H54 (cell line): ENCODE results near the gene TFPI2.
A peak's percentile ranks its signal among the peaks of the same experiment; 100 is the strongest.
"Not testable (repeated sequence)": the region's sequence is repeated elsewhere in the genome, so short reads cannot be mapped to it uniquely, and the experiment has no call there.

Experiments
- DNase-seq: peaks from one replicate; pipeline ENCODE4 v3.0.0; 2011; ENCODE audit warnings: low spot score, mixed read lengths; ENCODE audit not compliant: insufficient read length
- FAIRE-seq: peaks from 3 replicates; lab custom pipeline; 2011; peaks lifted over from hg19 to GRCh38; lab: Jason Lieb, UNC
- POLR2A ChIP-seq: IDR thresholded peaks from 2 replicates; pipeline ENCODE4 v1.6.1; 2011; ENCODE audit warnings: low read depth, mild to moderate bottlenecking, low read length

TFPI2 gene

GRCh38 chr7:93890464-93891068 is at the start of gene TFPI2:
Gene TFPI2 (minus strand): TSS chr7:93890753. CDS start chr7:93890678, 75 bp downstream.
- DNase-seq (peak; percentile 58), FAIRE-seq (peak; percentile 38)
- TF ChIP-seq POLR2A = no peak

- DNase-seq = no peak
- no peak for TF ChIP-seq POLR2A
- no peak for FAIRE-seq
These were observed 47.7 kb upstream of the TFPI2 start for GRCh38 chr7:93938293-93938692.

- no peak for DNase-seq
- no peak for TF ChIP-seq POLR2A
- FAIRE-seq = no peak
These were observed 47.3 kb upstream of the TFPI2 start for GRCh38 chr7:93937818-93938217.

GRCh38 chr7:93935102-93935501 is 44.5 kb upstream of the TFPI2 start:
- FAIRE-seq = no peak
- TF ChIP-seq POLR2A = no peak

GRCh38 chr7:93933156-93933555 is 42.6 kb upstream of the TFPI2 start:
- DNase-seq = no peak
- no peak for TF ChIP-seq POLR2A
- FAIRE-seq = no peak

More at GRCh38 chr7:93935102-93935501, 44.5 kb upstream of the TFPI2 start:
- DNase-seq = no peak

- FAIRE-seq (peak; percentile 30), DNase-seq (no peak)
- no peak for TF ChIP-seq POLR2A
These were observed 41.1 kb upstream of the TFPI2 start for GRCh38 chr7:93931655-93932054.

GRCh38 chr7:93927585-93927984 is 37.0 kb upstream of the TFPI2 start:
- no peak for FAIRE-seq
- no peak for DNase-seq

GRCh38 chr7:93926800-93927199 is 36.2 kb upstream of the TFPI2 start:
- TF ChIP-seq POLR2A = no peak
- FAIRE-seq = no peak
- no peak for DNase-seq

More at GRCh38 chr7:93927585-93927984, 37.0 kb upstream of the TFPI2 start:
- no peak for TF ChIP-seq POLR2A

- no peak for FAIRE-seq
- no peak for TF ChIP-seq POLR2A
- DNase-seq = no peak
These were observed 33.4 kb upstream of the TFPI2 start for GRCh38 chr7:93923942-93924341.

- DNase-seq (no peak), FAIRE-seq (peak; percentile 33)
- TF ChIP-seq POLR2A = no peak
These were observed 32.7 kb upstream of the TFPI2 start for GRCh38 chr7:93923296-93923695.

- DNase-seq (peak; percentile 52), FAIRE-seq (peak; percentile 93)
- peak; percentile 24; the same call in 1 of the 2 replicates for TF ChIP-seq POLR2A
These were observed 31.3 kb upstream of the TFPI2 start, which contains the start of gene GNG11 for GRCh38 chr7:93921607-93922566. Gene GNG11 (plus strand): TSS chr7:93921735. CDS start chr7:93922138, 403 bp downstream.

- DNase-seq = no peak
- no peak for FAIRE-seq
- TF ChIP-seq POLR2A = no peak
These were observed 30.6 kb upstream of the TFPI2 start for GRCh38 chr7:93921186-93921585.

- no peak for DNase-seq
- peak; percentile 58 for FAIRE-seq
These were observed 30.1 kb upstream of the TFPI2 start for GRCh38 chr7:93920496-93921182.

GRCh38 chr7:93916315-93916714 is 25.8 kb upstream of the TFPI2 start:
- not testable (repeated sequence) for DNase-seq, FAIRE-seq

More at GRCh38 chr7:93920496-93921182, 30.1 kb upstream of the TFPI2 start:
- TF ChIP-seq POLR2A = no peak

- FAIRE-seq = peak; percentile 75
These were observed 25.3 kb upstream of the TFPI2 start for GRCh38 chr7:93915888-93916287.

GRCh38 chr7:93915206-93915842 is 24.8 kb upstream of the TFPI2 start:
- not testable (repeated sequence) for FAIRE-seq, DNase-seq

More at GRCh38 chr7:93915888-93916287, 25.3 kb upstream of the TFPI2 start:
- not testable (repeated sequence) for DNase-seq
